HG03442 (cell line): ENCODE data around the gene MACROD1.
"Not testable (repeated sequence)": the region's sequence is repeated elsewhere in the genome, so short reads cannot be mapped to it uniquely, and the experiment has no call there.

ENCODE experiments used
- ATAC-seq: cut with Tn5 transposase; IDR thresholded peaks from one replicate; pipeline ENCODE4 v1.9.1; 2021; ENCODE audit warnings: mild to moderate bottlenecking, moderate library complexity; ENCODE audit not compliant: unreplicated experiment

MACROD1 gene

GRCh38 chr11:64185693-64186491 is 20.0 kb upstream of the MACROD1 start, which contains the start of gene STIP1:
TSS of gene STIP1 (plus strand) at chr11:64186171. CDS start at chr11:64186262, 91 bp downstream.
- ATAC-seq, result peak; percentile 76

- ATAC-seq, result peak; percentile 12
Observed at GRCh38 chr11:64185175-64185692, 19.3 kb upstream of the MACROD1 start.

- no peak for ATAC-seq
Observed at GRCh38 chr11:64183890-64184289, 18.0 kb upstream of the MACROD1 start.

DNA sequence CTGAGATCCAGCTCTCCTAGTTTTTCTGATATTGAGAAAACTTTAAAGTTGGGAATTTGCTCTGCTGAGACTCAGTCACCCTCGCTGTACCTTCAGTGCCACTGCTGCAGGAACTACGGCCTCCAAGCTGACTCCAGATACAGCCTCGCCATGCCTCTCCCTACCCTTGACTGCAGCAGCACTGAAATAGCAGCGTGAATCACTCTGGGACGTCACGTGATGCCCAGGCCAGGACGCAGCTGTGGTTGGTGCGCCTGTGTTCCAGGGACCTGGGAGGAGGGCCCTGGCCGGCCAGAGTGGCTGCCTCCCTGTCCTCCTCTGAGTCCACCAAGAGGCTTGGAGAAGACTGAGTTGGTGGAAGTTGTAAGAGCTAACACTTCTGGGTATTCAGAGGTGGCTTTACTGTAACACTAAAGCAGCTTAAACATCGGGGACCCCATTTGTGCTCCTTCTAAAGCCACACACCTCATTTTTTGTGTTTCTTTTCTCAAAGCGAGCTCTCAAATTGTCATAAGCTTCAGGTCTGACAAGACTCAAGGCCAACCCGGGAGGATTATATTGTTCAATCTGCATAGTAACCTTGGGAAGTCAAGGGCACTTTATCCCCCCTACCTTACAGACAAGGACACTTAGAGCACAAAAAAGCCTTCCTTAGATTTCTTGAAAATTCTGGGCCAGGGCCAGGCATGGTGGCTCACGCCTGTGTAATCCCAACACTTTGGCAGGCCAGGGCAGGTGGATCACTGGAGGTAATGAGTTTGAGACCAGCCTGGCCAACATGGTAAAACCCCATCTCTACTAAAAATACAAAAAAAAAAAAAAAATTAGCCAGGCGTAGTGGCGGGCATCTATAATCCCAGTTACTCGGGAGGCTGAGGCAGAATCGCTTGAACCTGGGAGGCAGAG is 15.8 kb upstream of the MACROD1 start:
- ATAC-seq, result no peak

DNA sequence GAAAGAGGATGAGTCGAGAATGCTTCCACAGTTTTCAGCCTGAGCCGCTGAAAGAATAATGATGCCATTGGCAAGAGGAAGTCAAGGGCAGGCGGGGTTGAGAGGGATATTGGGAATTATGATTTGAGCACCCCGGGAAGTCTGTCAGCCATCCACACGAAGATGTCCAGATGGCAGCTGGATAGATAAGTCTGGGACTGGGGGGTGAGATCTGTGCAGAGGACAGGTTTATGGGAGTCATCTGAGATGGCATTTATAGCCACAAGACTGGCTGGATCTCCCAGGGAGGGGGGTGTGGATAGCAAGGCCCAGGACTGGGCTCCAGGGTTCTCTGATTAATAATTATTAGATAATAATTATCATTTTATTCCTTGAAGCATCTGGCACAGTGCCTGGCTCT is 15.0 kb upstream of the MACROD1 start:
- ATAC-seq, result no peak

- no peak for ATAC-seq
Observed at GRCh38 chr11:64178951-64179639, 13.2 kb upstream of the MACROD1 start.

- ATAC-seq, result no peak
Observed at GRCh38 chr11:64178203-64178602, 12.3 kb upstream of the MACROD1 start.

GRCh38 chr11:64176751-64177150 is 10.8 kb upstream of the MACROD1 start:
- ATAC-seq, result no peak

- ATAC-seq, result no peak
Observed at GRCh38 chr11:64173616-64174355, 7.9 kb upstream of the MACROD1 start.

DNA sequence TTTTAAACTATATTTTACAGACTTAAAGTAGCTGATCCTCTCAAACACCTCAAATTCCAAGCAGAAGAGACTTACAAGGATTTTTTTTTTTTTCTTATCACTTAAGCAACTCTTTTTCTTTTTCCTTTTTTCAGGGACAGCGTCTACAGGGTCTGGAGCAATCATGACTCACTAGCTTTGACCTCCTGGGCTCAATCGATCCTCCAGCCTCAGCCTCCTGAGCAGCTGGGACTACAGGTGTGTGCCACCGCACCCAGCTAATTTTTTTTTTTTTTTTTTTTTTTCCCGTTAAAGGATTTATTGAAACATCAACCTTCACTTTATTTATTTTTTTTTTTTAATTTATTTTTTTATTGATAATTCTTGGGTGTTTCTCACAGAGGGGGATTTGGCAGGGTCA is 4.5 kb upstream of the MACROD1 start:
- ATAC-seq, result no peak

DNA sequence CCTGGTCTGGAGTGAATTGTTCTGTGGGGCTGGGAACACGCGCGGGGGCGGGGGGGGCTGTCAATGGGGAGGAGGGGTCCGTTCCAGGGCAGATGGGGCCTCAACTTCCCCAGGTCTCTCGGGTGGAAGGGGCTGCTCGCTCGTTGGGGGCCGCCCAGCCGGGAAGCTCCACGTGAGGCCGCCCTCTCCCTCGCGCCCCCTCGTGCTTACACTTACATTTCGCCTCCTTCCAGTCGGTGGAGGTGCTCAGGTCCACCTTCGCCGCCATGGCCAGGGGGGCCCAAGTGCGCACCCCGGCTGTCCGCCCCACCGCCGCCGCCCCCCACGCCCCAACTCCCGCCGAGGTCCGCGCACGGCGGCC is 452 bp downstream of the MACROD1 start:
- peak; percentile 4 for ATAC-seq

DNA sequence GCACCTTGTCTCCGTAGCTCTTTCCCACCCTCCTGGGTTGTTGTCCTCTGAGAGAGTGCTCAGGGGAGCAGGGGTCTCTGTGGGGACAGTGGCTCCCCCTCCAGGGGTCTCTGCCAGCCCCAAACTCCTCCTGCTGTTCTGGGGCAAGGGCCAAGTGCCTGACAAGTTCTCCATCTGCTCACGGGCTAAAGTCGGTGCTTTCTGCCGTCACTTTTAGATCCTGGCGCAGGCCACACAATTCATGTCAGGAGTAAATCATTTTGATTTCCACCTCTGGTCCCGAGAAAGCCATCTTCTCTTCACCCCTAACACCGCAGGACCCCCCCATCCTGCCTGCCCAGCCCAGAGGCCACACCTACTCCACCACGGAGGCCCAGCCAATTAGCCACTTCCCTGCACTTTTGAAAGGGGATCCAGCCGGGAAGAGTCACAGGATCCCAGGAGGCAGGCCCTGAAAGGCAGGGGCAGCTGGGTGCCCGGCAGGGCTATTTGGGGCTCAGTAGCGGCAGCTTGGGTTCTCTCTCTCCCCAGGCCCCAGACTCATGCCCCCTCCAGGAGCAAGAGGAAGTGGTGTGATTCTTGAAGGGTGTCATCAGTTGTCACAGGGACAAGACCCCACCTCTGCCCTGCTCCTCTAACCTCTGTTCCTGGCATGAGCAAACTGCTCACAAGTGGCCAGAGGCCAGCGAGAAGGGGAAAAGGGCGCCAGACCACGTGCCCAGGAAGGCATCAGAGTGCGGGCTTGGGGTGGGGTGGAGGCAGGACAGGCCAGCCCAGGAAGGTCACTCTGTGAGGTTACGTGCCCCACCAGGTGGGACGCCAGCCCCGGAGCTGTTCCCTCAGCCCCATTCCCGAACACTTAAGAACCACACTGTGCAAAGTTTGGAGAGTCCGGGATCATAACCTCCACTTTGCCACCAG is 1.3 kb downstream of the MACROD1 start:
- ATAC-seq, result no peak

DNA sequence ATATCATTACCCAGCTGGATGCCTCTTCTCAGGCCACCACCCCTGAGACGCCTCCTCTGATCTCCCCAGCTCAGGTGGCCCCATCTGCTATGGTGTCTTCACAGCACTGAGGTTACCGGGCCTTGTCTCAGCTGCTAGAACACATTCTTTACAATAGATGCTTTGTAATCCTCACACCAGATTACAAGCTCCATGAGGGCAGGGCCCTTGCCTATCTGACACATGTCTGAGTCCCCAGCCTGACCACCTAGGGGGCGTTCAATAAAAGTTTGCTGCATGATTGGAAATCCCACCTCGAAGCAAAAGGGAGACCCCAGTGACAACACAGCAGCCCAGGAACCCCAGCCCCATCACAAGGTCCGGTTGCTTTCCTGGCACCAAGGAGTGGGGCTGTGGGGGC is 2.0 kb downstream of the MACROD1 start:
- ATAC-seq, result no peak

GRCh38 chr11:64162769-64163168 is 3.1 kb downstream of the MACROD1 start:
- not testable (repeated sequence) for ATAC-seq

- ATAC-seq, result no peak
Observed at GRCh38 chr11:64161037-64161436, 4.9 kb downstream of the MACROD1 start.

DNA sequence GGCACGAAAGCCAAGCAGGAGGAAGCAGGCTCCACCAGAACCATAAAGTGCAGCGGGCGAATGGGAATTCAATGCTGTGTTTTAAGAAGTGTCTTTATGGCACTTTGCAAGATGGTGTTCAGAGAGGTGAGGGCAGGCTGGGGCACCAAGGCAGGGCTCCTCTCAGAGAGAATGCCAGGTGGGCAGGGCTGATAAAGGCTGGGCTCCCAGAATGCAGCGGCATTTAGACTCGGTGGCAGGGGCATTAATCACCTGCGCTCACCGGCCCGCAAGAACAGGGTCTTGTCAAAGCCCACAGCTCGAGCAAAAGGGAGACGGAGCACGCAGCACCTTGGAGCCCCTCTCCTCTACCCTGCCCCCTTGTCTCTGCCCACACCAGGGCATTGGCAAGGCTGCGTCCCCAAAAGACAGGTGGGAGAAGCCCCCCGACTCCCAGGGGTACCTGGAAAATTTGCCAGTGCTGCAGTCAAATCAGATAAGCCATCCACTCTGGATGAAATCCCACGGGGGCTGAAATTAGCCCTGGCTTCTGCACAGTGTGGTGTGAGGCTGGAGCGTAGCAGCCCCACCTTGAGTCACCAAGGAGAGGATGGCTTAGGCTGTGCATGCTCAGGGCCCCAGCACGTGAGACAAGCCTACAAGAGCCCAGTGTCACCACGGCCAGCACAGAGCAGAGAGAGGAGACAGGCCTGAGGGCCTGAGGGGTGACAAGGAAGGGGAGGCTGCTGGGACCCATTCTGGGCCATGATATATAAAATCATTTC is 8.1 kb downstream of the MACROD1 start:
- no peak for ATAC-seq

DNA sequence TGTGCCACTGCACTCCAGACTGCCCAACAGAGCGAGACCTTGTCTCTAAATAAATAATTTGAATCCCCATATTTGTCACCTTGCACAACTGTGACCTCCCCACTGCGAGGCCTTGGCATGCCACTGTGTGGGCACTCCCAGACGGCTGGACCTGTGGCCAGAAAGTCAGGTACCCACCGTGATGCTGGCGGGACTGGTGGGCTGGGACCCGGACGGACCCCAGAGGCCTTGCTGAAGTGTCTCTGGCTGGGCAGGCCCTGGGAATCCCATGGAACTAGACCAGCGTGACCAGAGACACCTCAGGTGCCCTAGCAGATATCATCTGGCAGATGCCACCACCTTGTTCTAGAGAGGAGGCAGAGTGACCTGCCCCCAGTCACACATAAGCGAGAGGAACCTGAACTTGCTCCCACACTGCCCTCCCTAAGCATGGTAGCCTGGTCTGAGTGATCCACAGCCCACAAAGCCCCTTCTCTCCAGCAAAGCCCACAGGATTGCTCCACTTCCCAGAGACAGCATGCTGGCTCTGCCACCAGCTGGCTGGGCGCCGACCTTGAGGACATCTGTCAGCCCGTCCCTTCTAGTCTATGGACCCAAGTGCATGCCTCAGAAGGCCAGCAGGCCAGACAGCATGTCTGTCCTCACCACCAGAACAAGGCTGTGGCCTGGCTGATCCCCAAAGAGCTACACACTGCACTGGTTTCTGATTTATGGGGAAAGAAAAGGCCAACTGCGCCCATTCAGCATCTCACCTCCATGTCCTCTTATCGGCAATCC is 9.5 kb downstream of the MACROD1 start:
- ATAC-seq, result no peak

DNA sequence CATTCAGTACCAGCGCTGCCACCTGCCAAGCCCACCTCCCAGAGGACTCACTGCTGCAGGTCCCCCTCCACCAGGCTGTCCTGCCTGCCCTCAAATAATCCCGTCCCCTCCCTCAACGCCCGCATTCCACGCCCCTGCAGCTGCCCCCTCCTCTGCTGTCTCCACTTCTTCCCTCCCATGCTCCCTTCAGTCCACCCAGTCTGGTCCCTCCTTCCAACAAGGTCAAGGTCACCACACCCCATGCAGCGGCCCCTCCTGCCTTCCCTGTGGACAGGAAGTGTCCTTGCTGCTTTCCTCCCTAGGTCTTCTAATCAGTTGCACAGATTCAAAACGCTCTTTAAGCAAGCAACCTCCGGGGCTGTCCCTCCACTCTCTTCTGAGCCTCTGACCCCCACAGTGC is 12.1 kb downstream of the MACROD1 start:
- ATAC-seq, result no peak
